ENCODE measurements around the gene GPATCH3. TPM values are rescaled to one million over a fixed set of nuclear protein-coding genes. Genes with fewer than 3 reads are reported as not detected.

GPATCH3 gene
- total RNA-seq, 1 donor from 2014 or later = 15.7 TPM

DNA sequence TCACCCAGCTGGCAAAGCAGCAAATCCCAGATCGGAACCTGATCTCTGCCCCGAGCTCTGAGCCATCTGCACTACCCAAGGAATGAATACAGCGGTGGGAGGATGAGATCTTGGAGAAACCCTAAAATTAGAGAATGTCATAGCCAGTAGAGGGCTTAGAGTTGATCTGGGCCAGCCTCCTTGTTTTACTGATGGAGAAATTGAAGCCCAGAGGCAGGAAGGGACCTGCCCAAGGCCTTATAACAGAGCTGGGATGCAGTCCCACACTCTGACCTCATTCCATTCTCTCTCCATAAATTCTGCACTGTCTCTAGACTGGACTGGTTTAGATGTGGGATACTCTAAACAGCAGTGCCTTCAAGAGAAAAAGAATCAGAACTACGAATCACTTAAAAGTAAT is 42.1 kb downstream of the GPATCH3 start:
- Histone ChIP-seq H3K4me1 (ENCODE audit: control insufficient read depth in 3 of 3, insufficient read depth in 3 of 3, low read length in 3 of 3) (peaks cover 0 to 6% (median 2%) of the 10 kb centered on the region in 3 donors), H3K9ac (ENCODE audit: low read depth in 1 of 3, low read length in 3 of 3) (no peak overlapping the region), H3K9me3 (ENCODE audit: control insufficient read depth in 3 of 3, low read length in 3 of 3) (no peaks in the 10 kb centered on the region), H3K27ac (ENCODE audit: low read depth, low read length) (no peak overlapping the region), H3K27me3 (ENCODE audit: control insufficient read depth in 3 of 3, insufficient read depth in 3 of 3, low read length in 3 of 3) (no peaks in the 10 kb centered on the region), H3K4me3 (ENCODE audit: low read length in 3 of 3) (no peak overlapping the region), H3K36me3 (ENCODE audit: control insufficient read depth in 3 of 3, insufficient read depth in 3 of 3, low read length in 3 of 3) (peaks cover 15 to 30% (median 25%) of the 10 kb centered on the region in 3 donors)

DNA sequence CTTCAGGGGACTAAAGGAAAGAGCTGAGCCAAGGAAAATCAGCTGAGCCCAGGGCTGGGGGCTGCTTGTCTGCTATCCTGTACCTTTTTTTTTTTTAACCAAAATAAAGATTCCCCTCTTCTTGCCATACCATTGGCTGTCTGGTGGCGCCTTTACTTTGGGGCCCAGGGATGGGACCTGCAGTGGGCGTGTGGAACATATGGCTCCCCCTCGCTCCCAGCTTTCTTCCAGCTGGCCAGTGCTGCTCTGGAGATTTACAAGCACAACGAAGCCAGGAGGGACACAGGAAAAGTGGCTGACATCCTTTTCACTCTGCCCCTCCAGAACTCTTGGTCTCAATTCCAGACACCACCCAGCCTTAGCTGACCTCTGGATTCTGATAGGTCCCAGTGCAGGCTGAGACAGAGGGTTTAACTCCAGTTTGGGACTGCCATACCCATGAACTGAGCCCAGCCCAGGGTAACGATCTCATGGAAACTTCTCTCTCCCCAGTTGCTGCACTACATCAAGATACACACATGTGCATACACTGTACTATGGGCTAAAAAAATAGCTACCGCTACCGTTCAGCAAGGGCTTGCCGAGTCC is 42.7 kb downstream of the GPATCH3 start:
- peaks cover 3 to 6% (median 5%) of the 10 kb centered on the region in 3 donors for H3K4me1 ChIP-seq (ENCODE audit: control insufficient read depth in 3 of 3, insufficient read depth in 3 of 3, low read length in 3 of 3)
- H3K27ac ChIP-seq (ENCODE audit: low read depth, low read length) = no peak overlapping the region
- no peak overlapping the region for H3K4me3 ChIP-seq (ENCODE audit: low read length in 3 of 3)
- peaks cover 16 to 34% (median 31%) of the 10 kb centered on the region in 3 donors for H3K36me3 ChIP-seq (ENCODE audit: control insufficient read depth in 3 of 3, insufficient read depth in 3 of 3, low read length in 3 of 3)
- no peak overlapping the region for H3K9ac ChIP-seq (ENCODE audit: low read depth in 1 of 3, low read length in 3 of 3)
- H3K9me3 ChIP-seq (ENCODE audit: control insufficient read depth in 3 of 3, low read length in 3 of 3) = no peaks in the 10 kb centered on the region
- H3K27me3 ChIP-seq (ENCODE audit: control insufficient read depth in 3 of 3, insufficient read depth in 3 of 3, low read length in 3 of 3) = no peaks in the 10 kb centered on the region

DNA sequence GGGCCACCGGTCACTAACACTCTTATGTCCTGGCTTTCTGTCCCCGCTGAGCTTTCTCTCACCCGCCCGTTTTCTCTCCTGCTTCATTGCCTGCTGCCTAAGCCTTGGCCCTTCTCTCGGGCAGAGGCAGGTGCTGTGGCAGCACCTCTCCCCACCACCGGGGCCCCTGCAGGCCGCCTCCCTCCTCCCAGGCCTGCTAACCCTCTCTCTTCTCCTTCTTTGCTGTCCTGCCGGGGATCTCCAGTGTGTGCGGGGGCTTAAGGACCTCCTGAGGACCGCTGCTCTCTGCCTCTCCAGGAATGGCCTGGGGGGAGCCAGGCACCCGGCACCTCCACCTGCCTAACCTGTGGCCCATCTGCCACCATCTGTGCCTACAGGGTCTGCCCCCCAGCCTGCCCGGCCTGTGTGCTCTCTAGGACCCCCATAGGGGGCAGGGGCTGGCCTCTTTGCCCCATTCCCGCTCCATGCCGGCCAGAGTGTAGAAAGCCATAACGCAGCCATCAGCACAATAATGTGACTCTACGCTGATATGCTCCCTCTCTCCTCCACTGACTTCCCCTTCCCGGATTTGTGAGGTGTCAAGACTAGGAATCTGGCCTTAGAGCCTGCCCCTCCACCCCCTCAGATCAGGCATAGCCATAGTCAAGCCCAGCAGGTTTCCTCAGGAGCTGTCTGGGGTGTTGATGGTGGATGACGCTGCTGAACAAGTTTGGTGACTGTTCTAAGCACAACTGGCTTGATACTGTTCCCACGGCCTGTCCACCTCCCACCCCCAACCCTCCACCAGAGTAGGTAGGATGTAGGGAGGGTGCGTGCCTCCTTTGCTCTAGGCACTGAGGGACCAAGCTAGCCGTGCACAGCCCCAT is 43.4 kb downstream of the GPATCH3 start:
- Histone ChIP-seq H3K4me3 (ENCODE audit: low read length in 3 of 3) (no peak overlapping the region), H3K9ac (ENCODE audit: low read depth in 1 of 3, low read length in 3 of 3) (no peak overlapping the region), H3K36me3 (ENCODE audit: control insufficient read depth in 3 of 3, insufficient read depth in 3 of 3, low read length in 3 of 3) (peaks cover 24 to 41% (median 38%) of the 10 kb centered on the region in 3 donors), H3K9me3 (ENCODE audit: control insufficient read depth in 3 of 3, low read length in 3 of 3) (no peaks in the 10 kb centered on the region), H3K27ac (ENCODE audit: low read depth, low read length) (no peak overlapping the region), H3K4me1 (ENCODE audit: control insufficient read depth in 3 of 3, insufficient read depth in 3 of 3, low read length in 3 of 3) (peaks cover 3 to 6% (median 5%) of the 10 kb centered on the region in 3 donors), H3K27me3 (ENCODE audit: control insufficient read depth in 3 of 3, insufficient read depth in 3 of 3, low read length in 3 of 3) (no peaks in the 10 kb centered on the region)

DNA sequence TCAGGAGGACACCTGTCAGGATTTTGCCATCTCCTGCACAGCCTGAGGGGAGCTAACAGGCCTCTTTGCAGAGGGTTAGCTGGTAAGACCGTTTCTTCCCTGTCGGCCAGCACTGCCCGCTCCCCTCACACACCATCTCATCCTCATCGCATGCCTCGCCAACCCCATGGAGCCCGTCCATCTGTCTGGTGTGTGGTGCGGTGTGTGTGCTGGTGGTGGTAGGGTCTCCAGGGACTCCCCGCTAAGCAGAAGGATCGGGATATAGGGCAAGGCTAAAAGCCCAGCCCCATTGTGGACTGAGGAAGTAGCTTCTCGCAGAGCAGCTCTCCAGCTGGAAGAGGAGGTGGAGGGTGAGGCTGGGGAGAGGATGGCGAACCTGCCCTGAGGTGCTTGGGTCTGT is 44.1 kb downstream of the GPATCH3 start:
- Histone ChIP-seq H3K9ac (ENCODE audit: low read depth in 1 of 3, low read length in 3 of 3) (no peak overlapping the region), H3K9me3 (ENCODE audit: control insufficient read depth in 3 of 3, low read length in 3 of 3) (no peaks in the 10 kb centered on the region), H3K4me1 (ENCODE audit: control insufficient read depth in 3 of 3, insufficient read depth in 3 of 3, low read length in 3 of 3) (peaks cover 3 to 6% (median 5%) of the 10 kb centered on the region in 3 donors), H3K27ac (ENCODE audit: low read depth, low read length) (no peak overlapping the region), H3K27me3 (ENCODE audit: control insufficient read depth in 3 of 3, insufficient read depth in 3 of 3, low read length in 3 of 3) (no peaks in the 10 kb centered on the region), H3K36me3 (ENCODE audit: control insufficient read depth in 3 of 3, insufficient read depth in 3 of 3, low read length in 3 of 3) (peaks cover 30 to 48% (median 44%) of the 10 kb centered on the region in 3 donors), H3K4me3 (ENCODE audit: low read length in 3 of 3) (no peak overlapping the region)

DNA sequence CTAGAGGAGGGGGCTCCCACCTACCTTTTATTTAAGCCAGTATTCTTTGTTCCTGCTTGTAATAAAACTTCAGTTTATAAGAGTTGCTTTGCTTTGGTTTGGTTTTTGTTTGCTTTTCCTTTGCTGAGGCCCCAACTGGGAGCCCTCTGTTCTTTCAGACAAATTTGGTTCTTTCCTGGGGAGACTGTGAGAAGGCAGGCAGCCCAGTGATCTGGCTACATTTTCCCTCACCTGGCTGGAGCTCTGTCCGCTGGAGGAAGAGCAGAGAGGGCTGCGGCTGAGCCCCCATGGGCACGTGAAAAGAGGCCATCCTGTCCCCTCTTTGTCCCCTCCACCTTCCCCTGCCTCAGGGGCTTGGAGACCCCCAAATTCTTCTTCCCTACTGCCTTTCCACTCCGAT is 44.6 kb downstream of the GPATCH3 start:
- Histone ChIP-seq H3K27me3 (ENCODE audit: control insufficient read depth in 3 of 3, insufficient read depth in 3 of 3, low read length in 3 of 3) (no peaks in the 10 kb centered on the region), H3K9ac (ENCODE audit: low read depth in 1 of 3, low read length in 3 of 3) (no peak overlapping the region), H3K27ac (ENCODE audit: low read depth, low read length) (no peak overlapping the region), H3K36me3 (ENCODE audit: control insufficient read depth in 3 of 3, insufficient read depth in 3 of 3, low read length in 3 of 3) (peaks cover 36 to 53% (median 50%) of the 10 kb centered on the region in 3 donors), H3K4me3 (ENCODE audit: low read length in 3 of 3) (no peak overlapping the region), H3K9me3 (ENCODE audit: control insufficient read depth in 3 of 3, low read length in 3 of 3) (no peaks in the 10 kb centered on the region), H3K4me1 (ENCODE audit: control insufficient read depth in 3 of 3, insufficient read depth in 3 of 3, low read length in 3 of 3) (peaks cover 3 to 6% (median 5%) of the 10 kb centered on the region in 3 donors)

DNA sequence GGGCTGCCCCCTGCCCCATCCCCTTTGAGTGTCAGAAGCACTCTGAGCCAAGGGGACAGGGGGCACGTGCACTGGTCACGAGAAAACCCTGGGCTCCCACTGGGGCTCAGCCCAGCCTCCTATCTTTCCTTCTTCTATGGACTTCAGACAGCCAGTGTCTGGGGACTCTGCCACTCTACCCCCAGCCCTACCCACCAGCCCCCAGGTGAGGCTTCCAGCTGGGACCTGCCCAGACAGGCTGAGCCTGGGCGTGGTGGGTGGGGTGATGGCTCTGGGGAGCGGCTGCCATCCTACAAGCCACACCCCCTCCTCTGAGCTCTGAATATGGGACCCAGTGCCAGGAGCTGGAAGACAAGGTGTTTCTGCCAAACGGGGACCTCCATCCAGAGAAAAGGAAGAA is 45.4 kb downstream of the GPATCH3 start:
- Histone ChIP-seq H3K36me3 (ENCODE audit: control insufficient read depth in 3 of 3, insufficient read depth in 3 of 3, low read length in 3 of 3) (peaks cover 42 to 60% (median 57%) of the 10 kb centered on the region in 3 donors), H3K9ac (ENCODE audit: low read depth in 1 of 3, low read length in 3 of 3) (no peak overlapping the region), H3K4me1 (ENCODE audit: control insufficient read depth in 3 of 3, insufficient read depth in 3 of 3, low read length in 3 of 3) (peaks cover 3 to 6% (median 5%) of the 10 kb centered on the region in 3 donors)

DNA sequence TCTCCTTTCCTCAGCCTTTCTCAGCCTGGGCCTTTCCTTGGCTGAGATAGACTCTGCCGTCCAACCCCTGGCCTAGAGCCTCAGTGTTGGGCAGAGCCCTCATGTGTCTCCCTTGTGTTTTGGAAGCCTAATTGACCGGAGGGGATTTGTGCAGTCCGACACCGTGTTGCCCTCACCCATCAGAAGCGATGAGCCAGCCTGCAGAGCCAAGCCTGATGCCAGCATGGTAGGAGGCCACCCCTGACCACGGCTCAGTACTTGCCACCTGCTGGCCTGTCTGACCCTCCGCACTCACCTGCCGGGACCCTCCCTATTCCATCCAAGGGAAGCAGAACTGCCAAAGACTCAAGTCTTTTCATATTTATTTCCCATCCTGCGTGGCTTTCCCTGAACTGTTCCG is 46.7 kb downstream of the GPATCH3 start:
- H3K4me3 ChIP-seq (ENCODE audit: low read length in 3 of 3) = no peak overlapping the region
- H3K36me3 ChIP-seq (ENCODE audit: control insufficient read depth in 3 of 3, insufficient read depth in 3 of 3, low read length in 3 of 3) = peaks cover 52 to 69% (median 66%) of the 10 kb centered on the region in 3 donors
- H3K9me3 ChIP-seq (ENCODE audit: control insufficient read depth in 3 of 3, low read length in 3 of 3) = no peaks in the 10 kb centered on the region
- peaks cover 3 to 12% (median 10%) of the 10 kb centered on the region in 3 donors for H3K4me1 ChIP-seq (ENCODE audit: control insufficient read depth in 3 of 3, insufficient read depth in 3 of 3, low read length in 3 of 3)
- H3K27me3 ChIP-seq (ENCODE audit: control insufficient read depth in 3 of 3, insufficient read depth in 3 of 3, low read length in 3 of 3) = no peaks in the 10 kb centered on the region
- no peak overlapping the region for H3K9ac ChIP-seq (ENCODE audit: low read depth in 1 of 3, low read length in 3 of 3)
- no peak overlapping the region for H3K27ac ChIP-seq (ENCODE audit: low read depth, low read length)

More for the DNA sequence above, 45.4 kb downstream of the GPATCH3 start:
- no peaks in the 10 kb centered on the region for H3K9me3 ChIP-seq (ENCODE audit: control insufficient read depth in 3 of 3, low read length in 3 of 3)
- no peaks in the 10 kb centered on the region for H3K27me3 ChIP-seq (ENCODE audit: control insufficient read depth in 3 of 3, insufficient read depth in 3 of 3, low read length in 3 of 3)
- no peak overlapping the region for H3K27ac ChIP-seq (ENCODE audit: low read depth, low read length)
- no peak overlapping the region for H3K4me3 ChIP-seq (ENCODE audit: low read length in 3 of 3)

DNA sequence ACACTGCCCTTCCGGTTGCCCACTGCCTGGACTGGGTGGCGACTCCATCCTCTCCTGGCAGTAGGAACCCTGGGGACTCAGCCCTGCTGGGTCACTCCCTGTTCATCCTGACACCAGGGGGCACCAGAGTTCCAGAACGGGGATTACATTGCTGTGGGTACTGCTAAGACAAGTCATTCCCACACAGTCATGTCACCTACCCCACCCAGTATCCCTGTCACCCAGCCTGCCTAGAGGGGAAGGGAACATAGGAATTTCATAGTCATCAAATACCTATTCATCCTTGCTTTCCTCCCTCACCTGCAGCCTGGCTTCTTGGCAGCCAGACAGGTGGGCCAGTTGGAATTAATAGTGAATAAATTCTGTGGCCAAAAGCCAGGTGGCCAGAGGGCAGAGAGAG is 47.1 kb downstream of the GPATCH3 start:
- no peak overlapping the region for H3K9ac ChIP-seq (ENCODE audit: low read depth in 1 of 3, low read length in 3 of 3)
- no peaks in the 10 kb centered on the region for H3K9me3 ChIP-seq (ENCODE audit: control insufficient read depth in 3 of 3, low read length in 3 of 3)
- no peak overlapping the region for H3K27ac ChIP-seq (ENCODE audit: low read depth, low read length)
- peaks cover 3 to 12% (median 9%) of the 10 kb centered on the region in 3 donors for H3K4me1 ChIP-seq (ENCODE audit: control insufficient read depth in 3 of 3, insufficient read depth in 3 of 3, low read length in 3 of 3)
- H3K36me3 ChIP-seq (ENCODE audit: control insufficient read depth in 3 of 3, insufficient read depth in 3 of 3, low read length in 3 of 3) = peaks cover 56 to 73% (median 66%) of the 10 kb centered on the region in 3 donors
- no peaks in the 10 kb centered on the region for H3K27me3 ChIP-seq (ENCODE audit: control insufficient read depth in 3 of 3, insufficient read depth in 3 of 3, low read length in 3 of 3)
- no peak overlapping the region for H3K4me3 ChIP-seq (ENCODE audit: low read length in 3 of 3)

DNA sequence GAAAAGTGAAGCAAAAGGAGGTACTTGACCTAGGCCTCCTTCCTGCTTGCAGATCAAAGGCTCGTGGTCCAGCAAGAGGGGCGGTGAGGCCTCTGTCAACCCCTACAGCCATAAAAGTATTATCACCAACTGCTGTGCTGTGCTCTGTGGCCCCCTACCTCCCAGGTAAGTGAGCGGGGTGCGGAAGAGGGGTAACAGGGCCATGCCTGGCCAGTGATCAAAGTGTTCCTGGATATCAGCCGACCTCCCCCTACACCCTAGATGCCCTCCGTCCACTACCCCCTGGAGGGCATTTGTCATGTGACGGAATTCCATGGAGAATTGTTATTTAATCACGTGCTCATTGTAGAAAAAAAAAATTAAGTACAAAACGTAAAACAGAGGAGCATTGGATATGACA is 47.6 kb downstream of the GPATCH3 start:
- Histone ChIP-seq H3K27me3 (ENCODE audit: control insufficient read depth in 3 of 3, insufficient read depth in 3 of 3, low read length in 3 of 3) (no peaks in the 10 kb centered on the region), H3K9me3 (ENCODE audit: control insufficient read depth in 3 of 3, low read length in 3 of 3) (no peaks in the 10 kb centered on the region), H3K36me3 (ENCODE audit: control insufficient read depth in 3 of 3, insufficient read depth in 3 of 3, low read length in 3 of 3) (peaks cover 56 to 74% (median 66%) of the 10 kb centered on the region in 3 donors), H3K27ac (ENCODE audit: low read depth, low read length) (no peak overlapping the region), H3K9ac (ENCODE audit: low read depth in 1 of 3, low read length in 3 of 3) (no peak overlapping the region), H3K4me3 (ENCODE audit: low read length in 3 of 3) (no peak overlapping the region), H3K4me1 (ENCODE audit: control insufficient read depth in 3 of 3, insufficient read depth in 3 of 3, low read length in 3 of 3) (peaks cover 3 to 12% (median 4%) of the 10 kb centered on the region in 3 donors)

Measured in skeletal muscle tissue (tissue), 4 donors.